ENCODE measurements around the gene TBL2.

DNA sequence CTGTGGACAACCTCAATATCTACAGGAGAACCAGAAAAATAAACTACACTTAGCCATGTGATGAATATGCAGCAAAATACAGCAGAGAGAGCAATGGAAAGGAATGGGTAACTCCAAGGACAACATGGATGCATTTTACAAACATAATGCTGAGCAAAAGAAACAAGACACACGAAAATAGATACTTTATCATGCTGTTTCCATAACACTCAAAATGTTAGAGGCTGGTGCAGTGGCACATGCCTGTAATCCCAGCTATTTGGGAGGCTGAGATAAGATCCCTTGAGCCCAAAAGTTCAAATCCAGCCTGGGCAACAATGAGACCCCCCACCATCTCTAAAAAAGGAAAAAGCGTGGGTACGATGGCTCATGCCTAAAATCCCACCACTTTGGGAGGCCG lies 29.2 kb downstream of the TBL2 start:
- no peak for TF ChIP-seq CREB5 (CRISPR knock-in tag; IDR thresholded peaks at IDR 0.05; ENCODE audit: low read depth)
- TF ChIP-seq CSDC2 (CRISPR knock-in tag; IDR thresholded peaks at IDR 0.05) = no peak
